HepG2 (cell line): Measurements from ENCODE around the gene B3GNT9.
A peak's percentile ranks its signal among the peaks of the same experiment; 100 is the strongest.

Experiments used
- ATF3 ChIP-seq: sonication (generic); formaldehyde crosslinking; IDR thresholded peaks from 2 replicates; pipeline ENCODE4 v1.4.0; 2020; ENCODE audit warnings: missing genetic modification reagents
- BHLHE40 ChIP-seq: IDR thresholded peaks from 2 replicates; pipeline ENCODE4 v1.6.1; 2011; ENCODE audit warnings: low read length, improper control_type of control experiment
- CTCF ChIP-seq: sonication (generic); formaldehyde crosslinking; IDR thresholded peaks from 2 replicates; pipeline ENCODE4 v1.5.0; 2020; ENCODE audit warnings: mild to moderate bottlenecking, missing genetic modification reagents, moderate library complexity
- FOXA1 ChIP-seq, 2 experiments: fragments of 450-650 bp in 1 of 2; sonication (generic) in 1 of 2; formaldehyde crosslinking in 1 of 2; IDR thresholded peaks; 2 replicates each; pipeline versions ENCODE4 v1.4.0 to v1.6.1; 2016 to 2020; ENCODE audit warnings: missing genetic modification reagents in 1 of 2
- POLR2AphosphoS5 ChIP-seq: IDR thresholded peaks from 2 replicates; pipeline ENCODE4 v1.6.1; 2012; ENCODE audit warnings: low read depth, low read length
- ZNF572 ChIP-seq: sonication (generic); formaldehyde crosslinking; IDR thresholded peaks from 2 replicates; pipeline ENCODE4 v1.5.1; 2020; ENCODE audit warnings: mild to moderate bottlenecking, missing genetic modification reagents
- TF ChIP-seq, protein P1 (sequence below): fragments of 450-650 bp; IDR thresholded peaks from 2 replicates; pipeline ENCODE4 v1.6.1; 2016

GRCh38 chr16:67149276-67150046 lies 1.3 kb downstream of the B3GNT9 start:
- TF ChIP-seq ZNF572 (no peak), FOXA1 (IDR thresholded peaks at IDR 0.05) (no peak), FOXA1 (CRISPR knock-in tag; IDR thresholded peaks at IDR 0.05) (no peak), ATF3 (CRISPR knock-in tag) (no peak), POLR2AphosphoS5 (0 out of 2 replicates have a peak, but pooled peaks have one; percentile 42), BHLHE40 (no peak), CTCF (CRISPR knock-in tag) (0 out of 2 replicates have a peak, but pooled peaks have one; percentile 4)
- TF ChIP-seq, protein P1, sequence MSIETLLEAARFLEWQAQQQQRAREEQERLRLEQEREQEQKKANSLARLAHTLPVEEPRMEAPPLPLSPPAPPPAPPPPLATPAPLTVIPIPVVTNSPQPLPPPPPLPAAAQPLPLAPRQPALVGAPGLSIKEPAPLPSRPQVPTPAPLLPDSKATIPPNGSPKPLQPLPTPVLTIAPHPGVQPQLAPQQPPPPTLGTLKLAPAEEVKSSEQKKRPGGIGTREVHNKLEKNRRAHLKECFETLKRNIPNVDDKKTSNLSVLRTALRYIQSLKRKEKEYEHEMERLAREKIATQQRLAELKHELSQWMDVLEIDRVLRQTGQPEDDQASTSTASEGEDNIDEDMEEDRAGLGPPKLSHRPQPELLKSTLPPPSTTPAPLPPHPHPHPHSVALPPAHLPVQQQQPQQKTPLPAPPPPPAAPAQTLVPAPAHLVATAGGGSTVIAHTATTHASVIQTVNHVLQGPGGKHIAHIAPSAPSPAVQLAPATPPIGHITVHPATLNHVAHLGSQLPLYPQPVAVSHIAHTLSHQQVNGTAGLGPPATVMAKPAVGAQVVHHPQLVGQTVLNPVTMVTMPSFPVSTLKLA: no peak
